GM18498 (cell line): Measurements from ENCODE around the gene LITAF.
"Not testable (repeated sequence)": the region's sequence is repeated elsewhere in the genome, so short reads cannot be mapped to it uniquely, and the experiment has no call there.

Experiments
- ATAC-seq: cut with Tn5 transposase; IDR thresholded peaks from one replicate; pipeline ENCODE4 v1.9.1; 2021; ENCODE audit warnings: mild to moderate bottlenecking, moderate library complexity; ENCODE audit not compliant: unreplicated experiment

The LITAF gene

DNA sequence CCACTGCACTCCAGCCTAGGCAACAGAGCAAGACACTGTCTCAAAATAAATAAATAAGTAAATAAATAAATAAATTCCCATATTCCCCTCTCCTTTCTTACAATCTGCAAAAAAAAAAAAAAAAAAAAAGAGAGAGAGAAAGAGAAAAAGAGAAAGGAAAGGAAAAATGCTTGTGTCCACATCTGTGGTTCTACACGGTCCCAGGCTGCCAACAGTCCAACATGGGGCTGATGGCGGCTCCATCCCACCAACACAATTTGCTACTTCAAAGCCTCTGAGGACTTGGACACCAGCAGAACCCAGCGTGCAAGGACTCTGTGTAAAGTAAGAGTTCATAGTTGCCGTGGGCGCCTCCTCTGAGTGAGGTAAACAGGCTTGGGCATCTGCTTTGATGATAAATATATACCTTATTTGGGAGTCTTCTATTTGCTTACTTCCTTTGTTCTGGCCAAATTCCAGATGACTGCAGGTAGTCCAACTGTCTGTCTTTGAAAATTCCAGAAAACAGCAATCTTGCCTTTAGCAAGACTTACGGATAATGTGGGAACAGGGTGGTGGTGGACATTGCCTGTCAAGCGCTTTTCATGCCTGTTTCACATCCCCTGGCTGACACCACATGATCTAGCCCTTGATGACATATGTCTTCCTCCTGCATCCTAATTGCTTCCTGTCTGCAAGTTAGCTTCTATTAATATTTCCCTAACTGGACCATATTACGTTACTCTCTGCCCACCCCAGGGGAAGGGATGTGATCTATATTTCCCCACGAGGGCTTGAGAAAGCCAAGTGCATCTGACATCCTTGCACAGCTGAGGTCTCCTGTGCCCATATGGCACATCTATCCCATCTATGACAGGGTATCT is 10.1 kb downstream of the LITAF start:
- ATAC-seq, result peak; percentile 56

DNA sequence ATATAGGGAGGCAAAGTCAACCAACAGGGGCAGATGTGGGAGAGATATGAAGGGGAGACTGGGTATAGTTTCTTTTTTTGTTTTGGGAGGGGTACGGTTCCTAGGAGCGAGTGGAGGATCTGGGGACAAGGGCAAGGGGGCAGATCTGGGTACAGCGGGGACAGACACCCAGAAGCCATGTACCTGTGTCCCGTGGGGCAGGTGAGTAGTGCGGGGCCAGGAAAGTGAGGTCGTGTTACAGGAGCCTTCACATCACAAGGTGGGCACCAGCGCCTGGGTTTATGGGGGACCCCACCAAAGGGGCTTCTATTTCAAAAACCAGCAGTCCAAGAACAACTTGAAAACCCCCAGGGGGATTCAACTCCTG is 11.5 kb downstream of the LITAF start:
- ATAC-seq, result no peak

DNA sequence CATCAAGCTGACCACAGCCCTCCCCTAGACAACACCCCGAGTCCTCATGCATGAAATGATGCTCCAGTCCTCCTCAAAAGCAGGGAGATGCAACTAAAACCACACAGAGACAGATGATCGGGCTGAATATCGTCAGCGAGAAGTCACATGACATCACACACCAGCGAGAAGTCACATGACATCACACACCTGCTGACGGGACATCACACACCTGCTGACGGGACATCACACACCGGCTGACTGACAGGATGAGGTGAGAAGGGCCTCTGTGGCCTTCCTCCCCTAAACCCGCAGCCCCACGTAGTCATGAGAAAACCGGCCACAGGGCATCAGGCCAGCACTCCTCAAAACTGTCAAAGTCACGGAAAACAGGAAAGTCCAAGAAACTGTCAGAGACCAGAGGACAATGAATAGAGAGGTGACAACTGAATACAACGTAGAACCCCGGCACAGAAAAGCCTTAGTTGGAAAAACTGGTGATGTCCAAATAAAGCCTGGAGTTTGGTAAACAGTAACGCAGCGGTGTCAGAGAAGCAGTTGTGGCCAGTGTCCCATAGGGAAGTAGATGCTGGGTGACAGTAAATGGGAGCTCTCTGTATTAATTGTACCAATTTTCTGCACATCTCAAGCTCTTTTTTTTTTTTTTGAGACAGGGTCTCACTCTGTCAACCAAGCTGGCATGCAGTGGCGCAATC is 14.3 kb downstream of the LITAF start:
- no peak for ATAC-seq

DNA sequence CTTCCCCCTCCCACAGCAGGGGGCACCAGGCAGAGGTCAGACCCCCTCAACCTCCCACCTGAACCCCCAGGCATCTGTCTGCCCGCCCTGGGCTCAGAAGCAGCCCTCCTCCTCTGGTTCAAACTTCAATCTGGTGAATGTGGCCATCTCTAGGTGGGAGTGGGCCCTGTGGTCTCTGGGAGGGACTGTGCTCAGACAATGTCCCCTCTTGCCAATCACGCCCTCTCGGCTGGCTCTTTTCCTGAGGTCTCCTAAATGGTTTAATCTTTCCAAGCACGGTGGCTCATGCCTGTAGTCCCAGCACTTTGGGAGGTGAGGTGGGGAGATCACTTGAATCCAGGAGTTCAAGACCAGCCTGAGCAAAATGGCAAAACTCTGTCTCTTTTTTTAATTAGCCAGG is 15.2 kb downstream of the LITAF start:
- ATAC-seq, result no peak

DNA sequence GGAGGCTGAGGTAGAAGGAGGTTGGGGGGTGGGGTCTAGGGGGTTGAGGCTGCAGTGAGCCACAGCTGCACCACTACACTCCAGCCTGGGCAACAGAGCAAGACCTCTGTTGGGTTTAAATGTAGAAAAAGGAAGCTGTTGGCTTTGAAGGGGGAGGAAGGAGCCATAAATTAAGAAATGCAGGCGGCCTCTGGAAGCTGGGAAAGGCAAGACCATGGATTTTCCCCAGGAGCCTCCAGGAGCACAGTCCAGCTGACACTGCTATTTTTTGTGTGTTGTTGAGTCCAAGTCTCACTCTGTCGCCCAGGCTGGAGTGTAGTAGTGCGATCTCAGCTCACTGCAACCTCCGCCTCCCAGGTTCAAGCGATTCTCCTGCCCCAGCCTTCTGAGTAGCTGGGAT is 15.9 kb downstream of the LITAF start:
- ATAC-seq, result no peak

DNA sequence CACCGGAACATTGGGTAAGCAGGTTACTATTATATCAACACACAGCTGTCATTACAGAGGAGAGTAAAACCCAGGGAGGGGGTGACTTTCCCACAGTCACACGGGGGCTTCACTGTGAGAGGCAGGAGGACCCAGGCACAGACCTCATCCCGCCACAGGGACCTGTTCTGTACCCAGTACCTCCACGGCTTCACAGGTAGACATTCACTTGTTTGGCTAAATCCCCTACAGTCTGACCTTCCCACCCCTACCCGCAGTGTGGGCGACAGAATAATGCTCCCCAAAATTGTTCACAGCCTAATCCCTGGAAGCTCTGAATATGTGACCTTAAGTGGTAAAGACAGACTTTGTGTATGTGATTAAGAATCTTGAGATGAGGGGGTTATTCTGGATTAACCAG is 16.5 kb downstream of the LITAF start:
- ATAC-seq, result no peak

DNA sequence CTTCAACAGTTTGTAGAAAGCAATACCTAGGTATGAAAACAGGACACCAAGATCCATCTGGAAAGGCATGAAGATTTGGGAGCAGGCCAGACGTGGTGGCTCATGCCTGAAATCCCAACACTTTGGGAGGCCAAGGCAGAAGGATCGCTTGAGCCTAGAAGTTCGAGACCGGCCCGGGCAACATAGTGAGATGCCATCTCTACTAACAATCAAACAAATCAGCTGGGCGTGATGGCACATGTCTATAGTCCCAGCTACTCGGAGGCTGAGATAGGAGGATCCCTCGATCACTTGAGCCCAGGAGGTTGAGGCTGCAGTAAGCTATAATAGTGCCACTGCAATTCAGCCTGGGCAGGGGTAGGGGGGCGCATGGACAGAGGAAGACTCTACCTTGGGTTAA is 20.3 kb downstream of the LITAF start:
- ATAC-seq, result no peak

DNA sequence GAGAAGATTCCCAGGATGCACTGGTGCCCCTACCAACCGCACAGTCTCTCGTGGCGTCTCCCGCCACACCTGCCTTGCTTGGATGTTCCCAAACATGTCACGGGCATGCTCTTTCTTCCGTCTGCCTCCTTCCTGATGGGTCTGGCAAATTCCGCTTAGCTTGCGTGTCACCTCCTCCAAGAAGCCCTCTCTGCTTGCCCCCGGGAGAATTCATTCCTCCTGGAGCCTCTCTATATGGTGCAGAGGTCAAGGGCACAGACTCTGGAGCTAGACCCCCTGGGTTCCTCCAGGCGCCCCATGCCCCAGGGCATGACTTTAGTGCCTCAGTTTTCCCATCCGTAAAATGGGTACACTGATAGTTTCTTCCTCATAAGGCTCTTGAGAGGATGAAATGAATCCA is 21.1 kb downstream of the LITAF start:
- no peak for ATAC-seq

DNA sequence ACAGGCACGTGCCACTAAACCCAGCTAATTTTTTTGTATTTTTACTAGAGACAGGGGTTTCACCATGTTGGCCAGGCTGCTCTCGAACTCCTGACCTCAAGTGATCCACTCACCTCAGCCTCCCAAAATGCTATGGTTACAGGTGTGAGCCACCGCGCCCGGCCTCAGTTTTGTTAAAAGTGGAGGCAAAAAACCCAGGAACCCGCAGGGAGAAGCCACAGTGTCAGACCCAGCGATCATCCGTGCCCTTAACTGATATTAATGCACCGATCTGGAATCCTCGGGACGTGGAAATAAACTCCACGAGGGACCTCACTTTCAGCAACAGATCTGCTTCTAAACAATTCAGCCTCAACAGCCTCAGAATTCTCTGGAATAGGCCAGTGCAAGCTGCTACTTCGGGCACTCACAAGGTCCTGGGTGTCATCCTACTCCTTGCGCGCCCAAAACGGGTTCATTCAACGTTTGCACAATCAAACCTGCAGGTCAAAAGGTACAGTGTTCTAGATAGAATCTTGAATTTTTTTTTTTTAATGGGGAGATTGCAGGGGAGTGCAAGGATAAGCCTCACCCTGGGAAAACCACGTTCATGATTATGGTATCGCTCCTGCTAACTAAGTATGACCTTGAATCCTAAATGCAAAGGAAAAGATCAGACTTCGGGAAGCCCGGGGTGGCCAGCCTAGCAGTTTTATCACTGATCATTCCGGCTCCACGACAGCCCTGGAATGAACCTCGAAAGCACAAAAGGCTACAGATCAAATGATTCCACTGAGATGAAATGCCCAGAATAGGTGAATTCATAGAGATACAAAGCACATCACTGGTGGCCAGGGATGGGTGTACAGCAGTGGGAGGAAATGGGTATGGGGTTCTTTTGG is 22.4 kb downstream of the LITAF start:
- no peak for ATAC-seq

DNA sequence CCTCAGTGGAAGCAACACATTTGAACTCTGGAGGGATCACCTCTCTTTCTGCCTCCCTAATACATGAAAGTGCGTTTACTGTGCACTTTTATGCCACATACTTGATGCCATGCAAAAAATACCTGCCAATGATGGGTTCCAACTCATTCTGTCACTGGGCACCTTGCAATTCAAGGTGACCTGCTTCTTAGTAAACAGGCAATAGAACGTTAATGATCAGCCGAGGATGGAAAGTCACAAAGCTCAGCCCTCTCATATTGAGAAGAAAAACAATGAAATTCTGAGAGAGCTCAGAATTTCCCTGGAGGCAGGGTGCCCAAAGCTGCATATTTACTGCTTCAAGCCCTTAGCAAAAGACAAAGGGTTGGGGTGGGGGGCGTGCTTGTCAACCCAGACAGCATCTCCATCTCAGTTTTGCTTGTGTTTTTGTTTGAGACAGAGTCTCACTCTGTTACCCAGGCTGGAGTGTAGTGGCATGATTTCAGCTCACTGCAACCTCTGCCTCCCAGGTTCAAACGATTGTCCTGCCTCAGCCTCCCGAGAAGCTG is 23.2 kb downstream of the LITAF start:
- ATAC-seq, result no peak

DNA sequence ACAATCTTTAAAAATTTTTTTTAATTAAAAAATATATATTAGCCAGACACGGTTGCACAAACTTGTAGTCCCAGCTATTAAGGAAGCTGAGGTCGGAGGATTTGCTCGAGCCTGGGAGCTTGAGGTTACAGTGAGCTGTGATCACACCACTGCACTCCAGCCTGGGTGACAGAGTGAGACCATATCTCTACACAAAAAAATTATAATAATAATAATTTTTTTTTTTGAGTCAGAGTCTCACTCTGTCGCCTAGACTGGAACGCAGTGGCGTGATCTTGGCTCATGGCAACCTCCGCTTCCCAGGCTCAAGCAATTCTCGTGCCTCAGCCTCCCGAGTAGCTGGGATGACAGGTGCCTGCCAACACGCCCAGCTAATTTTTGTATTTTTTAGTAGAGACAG is 23.8 kb downstream of the LITAF start:
- ATAC-seq, result no peak

DNA sequence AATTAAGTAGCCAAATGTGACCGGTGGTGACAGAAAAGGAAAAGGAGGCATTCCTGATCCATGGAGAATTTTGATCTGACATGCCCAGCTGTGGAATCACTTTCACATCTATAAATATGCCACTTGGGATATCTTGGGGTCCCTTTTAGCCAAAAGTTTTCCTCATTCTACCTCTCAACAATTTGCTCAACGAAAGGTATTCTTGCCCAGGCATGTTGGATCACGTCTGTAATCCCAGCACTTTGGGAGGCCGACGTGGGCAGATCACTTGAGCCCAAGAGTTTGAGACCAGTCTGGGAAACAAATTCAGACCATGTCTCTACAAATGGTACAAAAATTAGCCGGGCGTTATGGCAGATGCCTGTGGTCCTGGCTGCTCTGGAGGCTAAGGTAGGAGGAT is 24.3 kb downstream of the LITAF start:
- no peak for ATAC-seq

DNA sequence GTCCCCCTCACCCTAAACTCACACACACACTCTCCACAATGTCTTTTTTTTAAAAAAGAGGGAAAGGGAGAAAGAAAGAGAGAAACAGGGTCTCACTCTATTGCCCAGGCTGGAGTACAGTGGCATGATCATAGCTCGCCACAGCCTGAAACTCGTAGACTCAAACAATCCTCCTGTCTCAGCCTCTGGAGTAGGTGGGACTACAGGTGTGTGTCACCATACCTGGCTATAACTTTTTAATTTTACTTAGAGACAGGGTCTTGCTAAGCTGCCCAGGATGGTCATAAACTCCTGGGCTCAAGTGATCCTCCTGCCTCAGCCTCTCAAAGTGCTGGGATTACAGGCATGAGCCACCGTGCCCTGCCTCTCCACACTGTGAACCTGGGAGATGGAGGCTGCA is 24.9 kb downstream of the LITAF start:
- no peak for ATAC-seq

DNA sequence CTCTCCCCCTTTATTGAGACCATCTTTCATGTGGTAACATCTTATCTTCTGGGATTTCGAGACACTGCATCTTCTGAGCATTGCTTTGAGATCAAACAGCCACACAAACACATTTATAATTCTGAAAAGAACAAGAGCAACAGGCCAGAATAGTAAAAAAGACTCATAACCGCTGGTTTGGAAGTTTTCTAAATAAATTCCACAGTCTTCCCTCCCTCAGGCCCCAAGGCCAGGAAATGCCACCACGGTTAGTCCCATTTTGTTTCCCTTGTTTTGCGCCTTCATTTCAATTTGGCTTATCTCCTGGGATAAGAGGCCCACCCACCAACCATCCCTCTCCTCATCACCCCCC is 25.3 kb downstream of the LITAF start:
- no peak for ATAC-seq

DNA sequence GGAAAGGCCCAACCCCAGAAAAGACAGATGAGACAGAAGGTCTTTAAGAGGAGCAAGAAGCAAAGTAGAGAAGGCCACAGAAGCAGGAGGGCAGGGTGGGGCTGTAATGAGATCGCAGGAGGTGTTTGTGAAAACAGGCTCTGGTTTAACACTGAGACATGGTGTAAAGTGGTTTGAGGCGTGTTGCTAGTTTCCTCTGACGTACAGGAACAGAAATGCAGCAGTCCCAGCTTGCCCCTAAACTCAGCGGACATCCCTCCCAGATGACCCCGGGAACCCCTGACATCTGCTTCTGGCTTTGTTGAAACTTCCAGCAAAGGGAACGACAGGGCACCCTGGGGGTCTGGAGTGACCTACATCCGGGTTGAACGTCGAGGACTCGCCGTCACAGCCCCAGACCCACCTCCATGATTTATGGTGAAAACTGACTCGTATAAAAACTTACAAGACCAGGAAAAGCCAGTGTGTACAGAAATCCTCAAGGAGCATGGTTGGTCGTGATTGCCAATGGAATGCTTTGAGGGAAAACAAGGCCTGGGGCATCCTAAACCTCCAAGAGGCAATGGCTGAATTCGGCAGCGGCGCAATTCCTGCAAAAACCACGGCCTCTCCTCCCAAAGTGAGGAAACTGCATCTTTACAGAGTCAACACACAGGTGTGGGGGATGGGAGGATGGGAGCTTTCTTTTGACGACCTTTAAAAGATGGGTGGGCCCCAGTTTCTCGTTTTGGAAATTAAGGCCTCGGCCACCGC is 25.8 kb downstream of the LITAF start:
- no peak for ATAC-seq

DNA sequence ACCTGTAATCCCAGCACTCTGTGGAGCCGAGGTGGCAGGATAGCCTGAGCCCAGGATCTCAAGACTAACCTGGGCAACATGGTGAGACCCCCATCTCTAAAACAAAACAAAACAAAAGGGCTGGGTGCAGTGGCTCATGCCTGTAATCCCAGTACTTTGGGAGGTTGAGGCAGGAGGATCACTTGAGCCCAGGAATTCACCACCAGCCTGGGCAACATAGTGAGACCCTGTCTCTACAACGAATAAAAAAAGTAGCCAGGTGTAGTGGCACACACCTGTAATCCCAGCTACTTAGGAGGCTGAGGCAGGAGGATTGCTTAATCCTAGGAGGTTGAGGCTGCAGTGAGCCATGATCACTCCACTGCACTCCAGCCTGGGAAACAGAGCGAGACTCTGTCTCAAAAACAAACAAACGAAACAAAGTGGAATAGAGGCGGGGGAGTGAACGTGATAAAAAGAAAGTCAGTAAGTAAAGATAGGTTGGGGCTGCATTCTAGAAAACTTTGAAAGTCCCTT is 28.4 kb downstream of the LITAF start:
- not testable (repeated sequence) for ATAC-seq

DNA sequence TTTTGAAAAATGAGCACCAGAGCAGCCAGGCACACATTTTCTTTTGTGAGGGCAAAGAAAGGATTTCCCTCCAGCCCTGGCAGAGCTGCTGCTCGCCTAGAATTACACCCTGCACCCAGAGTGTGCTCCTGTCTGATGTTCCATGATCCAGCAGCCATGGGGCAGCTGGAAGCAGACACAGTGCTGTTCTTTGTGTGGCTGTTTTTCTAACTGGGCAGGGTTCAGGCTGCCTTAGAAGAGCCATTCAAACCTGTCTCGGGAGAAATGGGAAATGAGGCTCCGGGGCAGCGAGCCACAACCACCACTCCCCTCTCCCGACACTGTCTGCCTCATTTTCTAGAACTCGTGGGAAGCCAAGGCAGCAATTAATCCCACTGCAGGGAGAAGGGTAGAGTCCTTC is 28.9 kb downstream of the LITAF start:
- no peak for ATAC-seq

DNA sequence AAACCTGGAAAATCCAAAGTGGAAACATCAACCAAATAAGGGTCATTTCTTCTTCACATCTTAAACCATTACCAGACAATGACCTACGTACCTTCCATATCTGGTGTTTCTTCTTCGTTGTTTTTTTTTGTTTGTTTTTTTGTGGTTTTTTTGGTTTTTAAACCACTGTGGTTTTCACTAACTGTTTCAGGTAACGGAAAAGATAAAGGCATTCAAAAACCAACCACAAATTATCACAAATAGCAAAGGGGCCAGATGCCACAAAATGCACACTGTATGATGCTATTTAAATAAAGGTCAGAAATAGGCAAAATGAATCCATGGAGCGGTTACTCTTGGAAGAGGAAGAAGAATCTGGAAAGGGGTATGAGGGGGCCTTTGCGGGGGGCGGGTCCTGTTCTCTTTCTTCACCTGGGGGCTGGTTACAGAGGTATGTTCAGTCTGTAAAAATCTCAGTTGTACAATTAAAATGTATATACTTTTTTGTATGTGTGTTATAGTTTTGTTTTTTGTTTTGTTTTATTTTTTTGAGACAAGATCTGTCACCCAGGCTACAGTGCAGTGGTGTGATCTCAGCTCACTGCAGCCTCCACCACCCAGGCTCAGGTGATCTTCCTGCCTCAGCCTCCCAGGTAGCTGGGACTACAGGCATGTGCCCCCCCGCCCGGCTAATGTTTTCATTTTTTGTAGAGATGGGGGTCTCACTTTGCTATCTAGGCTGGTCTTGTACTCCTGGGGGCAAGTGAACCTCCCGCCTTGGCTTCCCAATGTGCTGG is 29.6 kb downstream of the LITAF start:
- no peak for ATAC-seq

DNA sequence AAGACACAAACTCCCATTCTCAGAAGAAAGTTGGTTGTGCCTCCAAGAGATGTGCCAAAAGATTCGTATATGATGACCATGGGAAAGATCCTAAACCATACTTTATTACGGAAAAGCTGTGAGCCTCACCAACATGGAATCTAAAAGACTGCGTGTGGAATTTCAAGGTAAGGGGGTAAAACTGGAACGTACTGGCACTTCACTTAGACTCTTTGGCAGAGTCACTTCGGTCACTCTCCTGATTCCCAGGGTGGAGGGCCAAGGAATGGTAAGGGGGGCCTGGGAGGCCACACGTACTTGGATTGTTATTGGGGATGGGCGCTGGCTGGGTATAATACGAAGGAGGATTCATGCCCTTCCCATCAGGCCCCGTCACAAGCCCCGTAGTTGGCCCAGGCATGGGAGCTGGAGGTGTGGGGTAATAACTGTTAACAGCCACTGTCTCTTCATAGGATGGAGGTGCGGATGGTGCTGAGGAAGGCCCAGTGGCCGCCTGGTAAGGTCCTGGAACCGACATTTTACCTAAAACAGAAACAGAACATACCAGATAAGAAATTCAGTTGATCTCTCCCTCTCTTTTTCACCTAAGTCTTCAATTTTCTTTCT is 30.4 kb downstream of the LITAF start:
- no peak for ATAC-seq
